SJCRH30 (cell line): ENCODE measurements around the gene GARNL3. TPM values are rescaled to one million over a fixed set of nuclear protein-coding genes. Genes with fewer than 3 reads are reported as not detected.

Experiments
- DNase-seq, 2 experiments: peaks; one replicate each; pipeline ENCODE4 v3.0.0-alpha.2; 2015 to 2020
- H3K27ac ChIP-seq: fragments of 250-450 bp; sonication (Bioruptor Pico); 2 replicates; pipeline ENCODE4 v1.5.1; 2020; ENCODE audit warnings: mild to moderate bottlenecking, moderate library complexity
- H3K27me3 ChIP-seq: fragments of 250-450 bp; sonication (Bioruptor Pico); 2 replicates; pipeline ENCODE4 v1.5.1; 2020; ENCODE audit warnings: mild to moderate bottlenecking, moderate library complexity
- H3K36me3 ChIP-seq: fragments of 250-450 bp; sonication (Bioruptor Pico); 2 replicates; pipeline ENCODE4 v1.5.1; 2020; ENCODE audit warnings: mild to moderate bottlenecking, moderate library complexity
- H3K4me1 ChIP-seq: fragments of 250-450 bp; sonication (Bioruptor Pico); 2 replicates; pipeline ENCODE4 v1.5.1; 2020; ENCODE audit warnings: mild to moderate bottlenecking, moderate library complexity
- H3K4me3 ChIP-seq: fragments of 250-450 bp; sonication (Bioruptor Pico); 2 replicates; pipeline ENCODE4 v1.5.1; 2020; ENCODE audit warnings: mild to moderate bottlenecking, moderate library complexity
- H3K9me3 ChIP-seq: fragments of 250-450 bp; sonication (Bioruptor Pico); replicated peaks from 2 replicates; pipeline ENCODE4 v1.5.1; 2020; ENCODE audit warnings: mild to moderate bottlenecking, moderate library complexity
- total RNA-seq: library from RNA; depleted of rRNA; stranded (reverse); fragments of >200 nt; shearing (Covaris generic); gene quantifications from 2 replicates; pipeline ENCODE4 v1.2.3, GENCODE V29; 2014

The GARNL3 gene
- total RNA-seq, 1 experiment from 2014 or later = 4.6 TPM

- Histone ChIP-seq H3K4me1 (no peaks in the 10 kb centered on the region), H3K4me3 (no peak overlapping the region), H3K27me3 (no peaks in the 10 kb centered on the region), H3K27ac (no peak overlapping the region), H3K9me3 (no peaks in the 10 kb centered on the region), H3K36me3 (no peaks in the 10 kb centered on the region)
- DNase-seq = no peak
Observed at GRCh38 chr9:127252410-127253318, 11.9 kb upstream of the GARNL3 start.

- H3K4me3 ChIP-seq = no peak overlapping the region
- DNase-seq = no peak
- no peaks in the 10 kb centered on the region for H3K9me3 ChIP-seq
- no peak overlapping the region for H3K27ac ChIP-seq
- no peaks in the 10 kb centered on the region for H3K4me1 ChIP-seq
- no peaks in the 10 kb centered on the region for H3K27me3 ChIP-seq
- no peaks in the 10 kb centered on the region for H3K36me3 ChIP-seq
Observed at GRCh38 chr9:127253446-127253845, 11.1 kb upstream of the GARNL3 start.

GRCh38 chr9:127255692-127256091, 8.9 kb upstream of the GARNL3 start:
- Histone ChIP-seq H3K9me3 (no peaks in the 10 kb centered on the region), H3K4me3 (no peak overlapping the region), H3K27ac (no peak overlapping the region), H3K36me3 (no peaks in the 10 kb centered on the region), H3K27me3 (no peaks in the 10 kb centered on the region), H3K4me1 (no peaks in the 10 kb centered on the region)
- DNase-seq = no peak

GRCh38 chr9:127256324-127256723, 8.2 kb upstream of the GARNL3 start:
- no peaks in the 10 kb centered on the region for H3K9me3 ChIP-seq
- no peak overlapping the region for H3K27ac ChIP-seq
- no peaks in the 10 kb centered on the region for H3K36me3 ChIP-seq
- no peaks in the 10 kb centered on the region for H3K27me3 ChIP-seq
- H3K4me3 ChIP-seq = no peak overlapping the region
- H3K4me1 ChIP-seq = no peaks in the 10 kb centered on the region
- DNase-seq = no peak

- no peaks in the 10 kb centered on the region for H3K4me1 ChIP-seq
- no peaks in the 10 kb centered on the region for H3K9me3 ChIP-seq
- no peak overlapping the region for H3K4me3 ChIP-seq
- peak in 1 of 2 experiments; percentile 43 for DNase-seq
- no peaks in the 10 kb centered on the region for H3K36me3 ChIP-seq
- H3K27me3 ChIP-seq = no peaks in the 10 kb centered on the region
- H3K27ac ChIP-seq = no peak overlapping the region
Observed at GRCh38 chr9:127258606-127259471, 5.7 kb upstream of the GARNL3 start.

- no peaks in the 10 kb centered on the region for H3K36me3 ChIP-seq
- no peaks in the 10 kb centered on the region for H3K4me1 ChIP-seq
- no peak overlapping the region for H3K4me3 ChIP-seq
- no peak overlapping the region for H3K27ac ChIP-seq
- no peaks in the 10 kb centered on the region for H3K9me3 ChIP-seq
- DNase-seq = no peak
- H3K27me3 ChIP-seq = no peaks in the 10 kb centered on the region
Observed at GRCh38 chr9:127262602-127263001, 2.0 kb upstream of the GARNL3 start.

GRCh38 chr9:127263237-127263636, 1.3 kb upstream of the GARNL3 start:
- no peak overlapping the region for H3K4me3 ChIP-seq
- no peaks in the 10 kb centered on the region for H3K27me3 ChIP-seq
- DNase-seq = no peak
- no peak overlapping the region for H3K27ac ChIP-seq
- H3K9me3 ChIP-seq = no peaks in the 10 kb centered on the region
- no peaks in the 10 kb centered on the region for H3K4me1 ChIP-seq
- H3K36me3 ChIP-seq = no peaks in the 10 kb centered on the region

GRCh38 chr9:127263664-127264063, 910 bp upstream of the GARNL3 start:
- Histone ChIP-seq H3K4me1 (no peaks in the 10 kb centered on the region), H3K27me3 (no peaks in the 10 kb centered on the region), H3K27ac (no peak overlapping the region), H3K9me3 (no peaks in the 10 kb centered on the region), H3K36me3 (no peaks in the 10 kb centered on the region), H3K4me3 (no peak overlapping the region)
- no peak for DNase-seq

- DNase-seq = no peak
Observed at GRCh38 chr9:127267793-127268525, 3.4 kb downstream of the GARNL3 start.

GRCh38 chr9:127269449-127269848, 4.9 kb downstream of the GARNL3 start:
- Histone ChIP-seq H3K4me3 (no peak overlapping the region), H3K27ac (no peak overlapping the region), H3K27me3 (no peaks in the 10 kb centered on the region), H3K9me3 (no peaks in the 10 kb centered on the region), H3K4me1 (no peaks in the 10 kb centered on the region), H3K36me3 (no peaks in the 10 kb centered on the region)
- no peak for DNase-seq

More at GRCh38 chr9:127267793-127268525, 3.4 kb downstream of the GARNL3 start:
- no peaks in the 10 kb centered on the region for H3K9me3 ChIP-seq
- no peaks in the 10 kb centered on the region for H3K36me3 ChIP-seq
- no peaks in the 10 kb centered on the region for H3K27me3 ChIP-seq
- no peaks in the 10 kb centered on the region for H3K4me1 ChIP-seq
- no peak overlapping the region for H3K4me3 ChIP-seq
- H3K27ac ChIP-seq = no peak overlapping the region

- Histone ChIP-seq H3K4me1 (no peaks in the 10 kb centered on the region), H3K4me3 (no peak overlapping the region), H3K27me3 (no peaks in the 10 kb centered on the region), H3K9me3 (no peaks in the 10 kb centered on the region), H3K27ac (no peak overlapping the region), H3K36me3 (no peaks in the 10 kb centered on the region)
- no peak for DNase-seq
Observed at GRCh38 chr9:127273326-127273725, 8.8 kb downstream of the GARNL3 start.

GRCh38 chr9:127277099-127277498, 12.5 kb downstream of the GARNL3 start:
- no peaks in the 10 kb centered on the region for H3K27me3 ChIP-seq
- H3K9me3 ChIP-seq = no peaks in the 10 kb centered on the region
- no peak overlapping the region for H3K27ac ChIP-seq
- no peak overlapping the region for H3K4me3 ChIP-seq
- no peaks in the 10 kb centered on the region for H3K36me3 ChIP-seq
- H3K4me1 ChIP-seq = 0 out of 2 replicates have a peak, but pooled peaks cover 3% of the 10 kb centered on the region
- no peak for DNase-seq

GRCh38 chr9:127277770-127278169, 13.2 kb downstream of the GARNL3 start:
- Histone ChIP-seq H3K4me3 (no peak overlapping the region), H3K36me3 (no peaks in the 10 kb centered on the region), H3K9me3 (no peaks in the 10 kb centered on the region), H3K4me1 (0 out of 2 replicates have a peak, but pooled peaks cover 3% of the 10 kb centered on the region), H3K27ac (no peak overlapping the region), H3K27me3 (no peaks in the 10 kb centered on the region)
- no peak for DNase-seq

- Histone ChIP-seq H3K36me3 (no peaks in the 10 kb centered on the region), H3K27ac (no peak overlapping the region), H3K4me1 (0 out of 2 replicates have a peak, but pooled peaks cover 3% of the 10 kb centered on the region), H3K27me3 (no peaks in the 10 kb centered on the region), H3K4me3 (no peak overlapping the region), H3K9me3 (no peaks in the 10 kb centered on the region)
- DNase-seq = no peak
Observed at GRCh38 chr9:127278372-127278771, 13.8 kb downstream of the GARNL3 start.
